ENCODE results near the gene KRTAP4-6. TPM values are rescaled to one million over a fixed set of nuclear protein-coding genes. Genes with fewer than 3 reads are reported as not detected.

The KRTAP4-6 gene
- total RNA-seq: not detected in 2 replicates

GRCh38 chr17:41140360-41141131, at the start of gene KRTAP4-6:
Gene KRTAP4-6 (minus strand): TSS chr17:41140544. CDS start chr17:41140487, 57 bp downstream.

DNA sequence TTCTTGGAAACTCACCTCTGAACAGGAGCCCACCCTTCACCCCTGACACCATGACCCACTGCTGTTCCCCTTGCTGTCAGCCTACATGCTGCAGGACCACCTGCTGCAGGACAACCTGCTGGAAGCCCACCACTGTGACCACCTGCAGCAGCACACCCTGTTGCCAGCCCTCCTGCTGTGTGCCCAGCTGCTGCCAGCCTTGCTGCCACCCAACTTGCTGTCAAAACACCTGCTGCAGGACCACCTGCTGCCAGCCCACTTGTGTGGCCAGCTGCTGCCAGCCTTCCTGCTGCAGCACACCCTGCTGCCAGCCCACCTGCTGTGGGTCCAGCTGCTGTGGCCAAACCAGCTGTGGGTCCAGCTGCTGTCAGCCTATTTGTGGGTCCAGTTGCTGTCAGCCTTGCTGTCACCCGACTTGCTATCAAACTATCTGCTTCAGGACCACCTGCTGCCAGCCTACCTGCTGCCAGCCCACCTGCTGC, 49.5 kb upstream of the KRTAP4-6 start, which contains the start of gene KRTAP9-1:
TSS of gene KRTAP9-1 (plus strand) at position 51 of the 482 bp plus-strand sequence. CDS start at position 51, 0 bp downstream.

GRCh38 chr17:41184480-41184961, 44.2 kb upstream of the KRTAP4-6 start, which contains the start of gene KRTAP4-1:
Gene KRTAP4-1 (minus strand): TSS chr17:41184911. CDS start chr17:41184854, 57 bp downstream.

GRCh38 chr17:41177727-41178271, 37.5 kb upstream of the KRTAP4-6 start, which contains the start of gene KRTAP4-2:
Gene KRTAP4-2 (minus strand): TSS chr17:41178221. CDS start chr17:41178164, 57 bp downstream.

DNA sequence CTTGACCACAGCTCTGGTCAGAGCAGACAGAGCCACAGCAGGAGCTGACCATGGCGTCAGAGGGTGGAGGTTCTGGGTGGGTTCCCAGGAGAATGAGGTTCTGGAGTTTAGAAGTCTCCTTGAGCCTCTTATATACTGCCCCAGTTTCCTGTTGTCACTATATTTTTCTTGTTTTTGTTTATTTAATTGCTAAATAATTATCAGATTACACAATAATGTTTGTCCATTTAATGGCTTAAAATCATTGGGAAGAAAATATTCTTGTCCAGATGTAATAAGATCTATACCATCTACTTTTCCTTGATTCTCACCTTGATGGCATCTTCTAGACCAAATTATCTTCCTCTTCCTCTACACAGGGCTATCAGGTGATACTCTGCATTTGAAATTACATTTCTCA, 27.8 kb upstream of the KRTAP4-6 start, which contains the start of gene KRTAP4-3:
TSS of gene KRTAP4-3 (minus strand) at position 101 of the 400 bp plus-strand sequence. CDS start at position 52, 49 bp downstream.

GRCh38 chr17:41160648-41161047, 20.3 kb upstream of the KRTAP4-6 start, which contains the start of gene KRTAP4-4:
Gene KRTAP4-4 (minus strand): TSS chr17:41160748. CDS start chr17:41160691, 57 bp downstream.

GRCh38 chr17:41149652-41149985, 9.3 kb upstream of the KRTAP4-6 start, which contains the start of gene KRTAP4-5:
Gene KRTAP4-5 (minus strand): TSS chr17:41149825. CDS start chr17:41149767, 58 bp downstream.

GRCh38 chr17:41123991-41124371, 16.4 kb downstream of the KRTAP4-6 start, which contains the start of gene KRTAP4-12:
Gene KRTAP4-12 (minus strand): TSS chr17:41124182. CDS start chr17:41124122, 60 bp downstream.

DNA sequence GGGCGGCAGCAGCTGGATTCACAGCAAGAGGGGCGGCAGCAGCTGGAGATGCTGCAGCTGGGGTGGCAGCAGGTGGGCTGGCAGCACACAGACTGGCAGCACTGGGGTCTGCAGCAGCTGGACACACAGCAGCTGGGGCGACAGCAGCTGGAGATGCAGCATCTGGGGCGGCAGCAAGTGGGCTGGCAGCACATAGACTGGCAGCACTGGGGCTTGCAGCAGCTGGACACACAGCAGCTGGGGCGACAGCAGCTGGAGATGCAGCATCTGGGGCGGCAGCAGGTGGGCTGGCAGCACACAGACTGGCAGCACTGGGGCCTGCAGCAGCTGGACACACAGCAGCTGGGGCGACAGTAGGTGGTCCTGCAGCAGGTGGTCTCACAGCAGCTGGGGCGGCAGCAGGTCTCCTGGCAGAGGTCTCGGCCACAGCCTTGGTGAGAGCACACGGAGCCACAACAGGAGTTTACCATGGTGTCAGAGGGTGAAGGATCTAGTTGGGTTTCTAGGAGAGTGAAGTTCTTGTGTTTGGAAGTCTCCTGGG, 22.4 kb downstream of the KRTAP4-6 start, which contains the start of gene KRTAP4-11:
TSS of gene KRTAP4-11 (minus strand) at position 528 of the 541 bp plus-strand sequence. CDS start at position 470, 58 bp downstream.

DNA sequence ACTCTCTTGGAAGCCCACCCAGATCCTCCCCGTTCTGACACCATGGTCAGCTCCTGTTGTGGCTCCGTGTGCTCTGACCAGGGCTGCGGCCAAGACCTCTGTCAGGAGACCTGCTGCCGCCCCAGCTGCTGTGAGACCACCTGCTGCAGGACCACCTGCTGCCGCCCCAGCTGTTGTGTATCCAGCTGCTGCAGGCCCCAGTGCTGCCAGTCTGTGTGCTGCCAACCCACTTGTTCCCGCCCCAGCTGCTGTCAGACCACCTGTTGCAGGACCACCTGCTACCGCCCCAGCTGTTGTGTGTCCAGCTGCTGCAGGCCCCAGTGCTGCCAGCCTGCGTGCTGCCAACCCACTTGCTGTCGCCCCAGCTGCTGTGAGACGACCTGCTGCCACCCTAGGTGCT, 35.0 kb downstream of the KRTAP4-6 start, which contains the start of gene KRTAP4-9:
TSS of gene KRTAP4-9 (plus strand) at position 43 of the 400 bp plus-strand sequence. CDS start at position 43, 0 bp downstream.

DNA sequence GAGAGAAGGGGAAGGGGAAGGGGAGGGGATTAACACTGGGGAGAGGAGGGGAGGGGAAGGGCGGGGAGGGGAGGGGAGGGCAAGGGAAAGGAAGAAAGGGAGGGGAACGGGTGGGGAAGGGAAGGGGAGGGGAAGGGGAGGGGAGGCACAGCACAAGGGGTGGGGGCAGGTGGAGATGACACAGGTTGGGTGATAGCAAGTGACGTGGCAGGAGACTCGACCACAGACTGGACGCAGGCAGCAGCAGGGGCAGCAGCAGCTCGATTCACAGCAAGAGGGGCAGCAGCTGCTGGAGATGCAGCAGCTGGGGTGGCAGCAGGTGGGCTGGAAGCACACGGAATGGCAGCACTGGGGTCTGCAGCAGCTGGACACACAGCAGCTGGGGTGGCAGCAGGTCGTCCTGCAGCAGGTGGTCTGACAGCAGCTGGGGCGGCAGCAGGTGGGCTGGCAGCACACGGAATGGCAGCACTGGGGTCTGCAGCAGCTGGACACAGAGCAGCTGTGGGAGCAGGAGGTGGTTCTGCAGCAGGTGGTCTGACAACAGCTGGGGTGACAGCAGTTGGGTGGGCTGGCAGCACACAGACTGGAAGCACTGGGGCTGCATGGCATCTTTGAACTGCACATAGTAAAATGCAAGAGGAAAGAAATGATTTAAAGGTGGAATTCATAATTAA, 38.6 kb downstream of the KRTAP4-6 start, which contains the start of gene KRTAP4-16:
TSS of gene KRTAP4-16 (minus strand) at position 624 of the 674 bp plus-strand sequence. CDS start at position 624, 0 bp downstream.

GRCh38 chr17:41098042-41098441, 42.3 kb downstream of the KRTAP4-6 start, which contains the start of gene KRTAP4-8:
Gene KRTAP4-8 (minus strand): TSS chr17:41098142. CDS start chr17:41098084, 58 bp downstream.

Small RNA genes lying within 50 kb of the gene (small RNA-seq; reads per million reads assigned to genes)
- gene KRTAP4-17P: not detected

Other genes with a start within 250 kb of the KRTAP4-6 start
- gene KRT23, start 202.9 kb downstream of the KRTAP4-6 start, total RNA-seq: 0.79 and 1.4 TPM in 2 replicates
- gene KRT39, start 173.6 kb downstream of the KRTAP4-6 start, total RNA-seq: not detected in 2 replicates
- not detected in 2 replicates for gene KRT40, start 156.2 kb downstream of the KRTAP4-6 start, total RNA-seq
- gene KRTAP3-3, start 146.4 kb downstream of the KRTAP4-6 start, total RNA-seq: not detected in 2 replicates
- gene KRTAP3-2, start 140.6 kb downstream of the KRTAP4-6 start, total RNA-seq: not detected in 2 replicates
- not detected in 2 replicates for gene KRTAP3-1, start 131.4 kb downstream of the KRTAP4-6 start, total RNA-seq
- not detected in 2 replicates for gene KRTAP1-5, start 113.3 kb downstream of the KRTAP4-6 start, total RNA-seq
- gene KRTAP1-4, start 110.3 kb downstream of the KRTAP4-6 start, total RNA-seq: not detected in 2 replicates
- not detected in 2 replicates for gene KRTAP1-3, start 105.7 kb downstream of the KRTAP4-6 start, total RNA-seq
- gene KRTAP1-1, start 99.1 kb downstream of the KRTAP4-6 start, total RNA-seq: not detected in 2 replicates
- gene KRTAP2-1, start 93.2 kb downstream of the KRTAP4-6 start, total RNA-seq: not detected in 2 replicates
- not detected in 2 replicates for gene KRTAP2-2, start 85.3 kb downstream of the KRTAP4-6 start, total RNA-seq
- 2.3 TPM in 1 of 2 replicates, not detected in the other for gene KRTAP2-3, start 80.4 kb downstream of the KRTAP4-6 start, total RNA-seq
- gene KRTAP2-4, start 74.7 kb downstream of the KRTAP4-6 start, total RNA-seq: not detected in 2 replicates
- gene KRTAP4-7, start 56.4 kb downstream of the KRTAP4-6 start, total RNA-seq: not detected in 2 replicates
- gene KRTAP4-8, start 42.4 kb downstream of the KRTAP4-6 start, total RNA-seq: not detected in 2 replicates
- gene KRTAP4-16, start 38.3 kb downstream of the KRTAP4-6 start, total RNA-seq: not detected in 2 replicates
- not detected in 2 replicates for gene KRTAP4-9, start 35.2 kb downstream of the KRTAP4-6 start, total RNA-seq
- gene KRTAP4-11, start 22.2 kb downstream of the KRTAP4-6 start, total RNA-seq: not detected in 2 replicates
- gene KRTAP4-12, start 16.4 kb downstream of the KRTAP4-6 start, total RNA-seq: not detected in 2 replicates
- not detected in 2 replicates for gene KRTAP4-5, start 9.3 kb upstream of the KRTAP4-6 start, total RNA-seq
- gene KRTAP4-4, start 20.2 kb upstream of the KRTAP4-6 start, total RNA-seq: not detected in 2 replicates
- not detected in 2 replicates for gene KRTAP4-3, start 27.7 kb upstream of the KRTAP4-6 start, total RNA-seq
- not detected in 2 replicates for gene KRTAP4-2, start 37.7 kb upstream of the KRTAP4-6 start, total RNA-seq
- gene KRTAP4-1, start 44.4 kb upstream of the KRTAP4-6 start, total RNA-seq: not detected in 2 replicates
- gene KRTAP9-1, start 49.3 kb upstream of the KRTAP4-6 start, total RNA-seq: not detected in 2 replicates
- gene KRTAP9-2, start 86.1 kb upstream of the KRTAP4-6 start, total RNA-seq: not detected in 2 replicates
- gene KRTAP9-3, start 91.9 kb upstream of the KRTAP4-6 start, total RNA-seq: not detected in 2 replicates
- not detected in 2 replicates for gene KRTAP9-8, start 97.5 kb upstream of the KRTAP4-6 start, total RNA-seq
- gene KRTAP9-4, start 109.1 kb upstream of the KRTAP4-6 start, total RNA-seq: not detected in 2 replicates
- gene KRTAP9-9, start 114.8 kb upstream of the KRTAP4-6 start, total RNA-seq: not detected in 2 replicates
- gene KRTAP9-6, start 124.8 kb upstream of the KRTAP4-6 start, total RNA-seq: not detected in 2 replicates
- gene KRTAP9-7, start 135.2 kb upstream of the KRTAP4-6 start, total RNA-seq: not detected in 2 replicates
- not detected in 2 replicates for gene KRTAP29-1, start 162.3 kb upstream of the KRTAP4-6 start, total RNA-seq
- not detected in 2 replicates for gene KRTAP16-1, start 168.8 kb upstream of the KRTAP4-6 start, total RNA-seq
- gene KRTAP17-1, start 175.2 kb upstream of the KRTAP4-6 start, total RNA-seq: not detected in 2 replicates
- not detected in 2 replicates for gene KRT33A, start 210.3 kb upstream of the KRTAP4-6 start, total RNA-seq
- gene KRT33B, start 229.3 kb upstream of the KRTAP4-6 start, total RNA-seq: 0.33 TPM in 1 of 2 replicates, not detected in the other
- gene KRT34, start 241.8 kb upstream of the KRTAP4-6 start, total RNA-seq: 0.39 and 9.7 TPM in 2 replicates

Measured in placental epithelial cell (primary cell).